Fibroblast of skin of left biceps (primary cell): ENCODE data around the gene GAB4.
"Not testable (repeated sequence)": the region's sequence is repeated elsewhere in the genome, so short reads cannot be mapped to it uniquely, and the experiment has no call there.

Experiments used
- DNase-seq, 2 experiments: peaks; one replicate each; pipeline ENCODE4 v3.0.0-alpha.2; 2013; ENCODE audit warnings: low read depth in 2 of 2

The GAB4 gene, protein sequence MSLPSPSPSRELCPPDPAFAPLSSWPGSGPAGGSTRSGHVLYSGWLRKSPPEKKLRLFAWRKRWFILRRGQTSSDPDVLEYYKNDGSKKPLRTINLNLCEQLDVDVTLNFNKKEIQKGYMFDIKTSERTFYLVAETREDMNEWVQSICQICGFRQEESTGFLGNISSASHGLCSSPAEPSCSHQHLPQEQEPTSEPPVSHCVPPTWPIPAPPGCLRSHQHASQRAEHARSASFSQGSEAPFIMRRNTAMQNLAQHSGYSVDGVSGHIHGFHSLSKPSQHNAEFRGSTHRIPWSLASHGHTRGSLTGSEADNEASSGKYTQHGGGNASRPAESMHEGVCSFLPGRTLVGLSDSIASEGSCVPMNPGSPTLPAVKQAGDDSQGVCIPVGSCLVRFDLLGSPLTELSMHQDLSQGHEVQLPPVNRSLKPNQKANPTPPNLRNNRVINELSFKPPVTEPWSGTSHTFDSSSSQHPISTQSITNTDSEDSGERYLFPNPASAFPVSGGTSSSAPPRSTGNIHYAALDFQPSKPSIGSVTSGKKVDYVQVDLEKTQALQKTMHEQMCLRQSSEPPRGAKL

DNA sequence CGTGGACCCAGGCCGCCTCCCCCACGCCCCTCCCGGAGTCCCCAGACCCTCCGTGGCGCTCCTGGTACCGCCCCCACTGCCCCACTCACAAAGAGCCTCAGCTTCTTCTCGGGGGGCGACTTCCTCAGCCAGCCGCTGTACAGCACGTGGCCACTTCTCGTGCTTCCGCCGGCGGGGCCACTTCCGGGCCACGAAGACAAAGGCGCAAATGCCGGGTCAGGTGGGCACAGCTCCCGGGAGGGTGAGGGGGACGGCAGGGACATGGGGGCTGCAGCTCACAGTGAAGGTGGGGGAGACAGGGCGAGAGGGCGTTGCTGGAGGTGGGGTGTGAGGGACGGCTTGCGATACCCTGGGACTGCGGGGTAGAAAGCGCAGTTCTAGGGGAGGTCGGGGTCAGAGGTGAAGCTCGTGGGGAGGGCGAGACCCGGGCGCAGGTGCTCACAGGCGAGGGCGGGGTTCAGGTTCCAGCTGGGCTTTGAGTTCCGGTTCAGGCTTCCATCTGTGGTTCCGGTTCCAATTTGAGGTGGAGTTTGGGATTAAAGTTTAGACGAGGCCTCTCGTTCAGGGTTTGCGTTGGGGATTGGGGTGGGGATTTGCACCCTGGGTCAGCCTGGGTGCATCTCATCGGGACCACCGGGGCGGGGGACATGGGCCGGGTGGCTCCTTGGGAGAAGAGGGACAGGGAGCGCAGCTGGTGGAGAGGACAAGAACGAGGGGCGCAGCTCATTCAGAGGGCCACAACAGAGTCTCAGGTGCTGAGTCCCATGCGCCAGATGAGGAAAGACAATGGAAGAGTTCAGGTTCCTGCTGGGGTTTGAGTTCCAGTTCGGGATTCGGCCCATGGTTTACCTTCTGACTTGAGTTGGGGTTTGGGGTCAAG is at the start of gene GAB4:
GAB4 (minus strand) TSS at position 371 of the 880 bp plus-strand sequence; CDS start at position 263, 108 bp downstream.
- DNase-seq, result no peak

DNA sequence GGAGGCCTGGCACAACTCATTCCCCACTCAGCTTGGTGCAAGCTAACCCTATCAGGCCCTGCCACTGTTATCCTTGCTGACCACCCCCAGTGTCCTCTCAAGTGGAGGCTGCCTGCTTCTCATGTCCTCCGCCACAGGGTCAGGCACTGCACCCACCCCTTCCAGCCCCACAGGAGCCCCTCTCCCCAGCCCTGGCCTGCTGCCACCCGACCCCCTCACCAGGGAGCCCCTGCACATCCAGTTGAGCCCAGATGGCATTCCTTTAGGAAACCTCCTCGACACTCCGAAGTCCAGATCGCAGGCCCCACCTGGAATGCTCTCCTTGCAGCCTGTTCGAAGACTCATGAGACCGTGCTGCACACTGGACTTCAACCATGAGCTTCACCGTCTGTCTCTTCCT is 48.8 kb upstream of the GAB4 start:
- no peak for DNase-seq

DNA sequence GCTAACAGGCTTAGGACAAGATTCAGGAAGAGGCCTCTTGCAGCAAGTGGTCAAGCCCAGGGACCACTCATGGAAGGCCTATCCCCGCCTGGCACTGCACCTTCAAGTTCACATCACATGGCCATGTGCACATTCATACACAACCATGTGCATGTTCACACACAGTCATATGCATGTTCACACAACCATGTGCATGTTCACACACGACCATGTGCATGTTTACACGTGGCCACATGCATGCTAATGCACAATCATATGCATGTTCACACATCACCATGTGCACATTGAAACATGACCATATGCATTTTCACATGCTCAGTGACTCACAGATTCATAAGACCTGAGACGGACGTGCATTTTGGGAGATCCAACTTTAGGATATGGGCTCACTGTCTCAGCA is 48.0 kb upstream of the GAB4 start:
- DNase-seq, result no peak

DNA sequence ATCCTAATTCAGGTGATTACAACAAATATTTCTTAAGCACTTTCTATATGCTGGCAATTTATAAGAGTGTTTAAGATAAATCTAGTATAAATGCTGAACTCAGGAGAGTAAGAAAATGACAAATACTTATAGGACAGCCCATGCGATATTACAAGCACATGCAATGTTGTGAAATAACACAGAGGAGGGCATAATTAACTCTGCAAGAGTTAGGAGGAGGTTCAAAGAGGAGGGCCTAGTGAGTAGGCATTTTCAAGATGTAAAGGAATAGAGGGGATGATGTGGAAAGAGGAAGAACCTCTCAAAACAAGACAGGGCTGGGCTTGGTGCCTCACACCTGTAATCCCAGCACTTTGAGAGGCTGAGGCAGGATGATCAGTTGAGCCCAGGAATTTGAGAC is 39.6 kb upstream of the GAB4 start:
- DNase-seq, result no peak

DNA sequence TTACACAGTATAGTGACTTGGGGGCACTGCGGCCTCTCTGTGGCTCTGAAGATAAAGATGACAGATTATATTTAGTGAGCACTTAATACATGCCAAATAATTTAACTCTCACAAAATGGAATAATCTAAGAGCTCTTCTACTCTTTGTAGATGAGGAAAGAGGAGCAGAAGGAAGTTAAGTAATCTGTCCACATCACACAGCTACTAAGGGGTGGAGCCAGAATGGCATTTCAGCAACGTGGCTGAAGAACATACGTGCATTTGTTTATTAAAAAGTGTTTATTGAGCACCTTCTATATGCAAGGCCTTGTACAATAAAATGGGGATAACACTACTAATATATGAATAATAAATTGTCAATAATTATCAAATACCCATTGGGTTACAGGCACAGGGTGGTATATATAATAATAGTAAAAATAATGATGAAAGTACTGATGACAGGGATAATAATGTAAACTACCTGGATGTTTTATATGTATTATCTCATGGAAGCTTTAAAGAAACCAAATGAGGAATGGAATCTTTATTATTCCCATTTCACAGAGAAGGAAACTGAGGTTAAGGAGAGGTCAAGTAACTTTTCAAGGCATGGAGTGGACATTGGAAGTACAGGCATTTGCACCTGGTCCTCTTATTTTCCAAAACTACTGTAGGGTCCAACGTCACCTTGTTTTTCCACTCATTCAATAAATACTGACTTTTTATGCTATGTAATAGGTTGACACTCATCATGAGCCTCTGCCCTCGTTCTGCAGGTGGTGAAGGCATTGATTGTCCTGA is 38.7 kb upstream of the GAB4 start:
- DNase-seq, result no peak

DNA sequence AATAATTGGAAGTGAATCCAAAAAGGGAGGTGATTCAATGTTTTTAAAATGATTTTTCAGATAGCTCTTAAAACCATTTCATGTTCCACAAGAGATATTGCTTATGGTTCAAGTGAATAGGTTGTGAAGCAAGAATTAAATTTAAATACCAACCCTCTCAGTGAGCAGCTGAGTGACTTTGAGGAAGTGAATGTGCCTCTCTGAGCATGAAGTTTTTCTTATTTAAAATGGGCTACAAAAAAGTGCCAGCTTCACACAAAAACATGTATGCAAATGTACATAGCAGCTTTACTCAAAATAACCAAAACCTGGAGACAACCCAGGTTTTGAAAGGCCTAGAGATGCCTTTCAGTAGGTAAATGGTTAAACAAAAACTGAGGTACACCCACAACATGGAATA is 35.5 kb upstream of the GAB4 start:
- DNase-seq, result no peak

DNA sequence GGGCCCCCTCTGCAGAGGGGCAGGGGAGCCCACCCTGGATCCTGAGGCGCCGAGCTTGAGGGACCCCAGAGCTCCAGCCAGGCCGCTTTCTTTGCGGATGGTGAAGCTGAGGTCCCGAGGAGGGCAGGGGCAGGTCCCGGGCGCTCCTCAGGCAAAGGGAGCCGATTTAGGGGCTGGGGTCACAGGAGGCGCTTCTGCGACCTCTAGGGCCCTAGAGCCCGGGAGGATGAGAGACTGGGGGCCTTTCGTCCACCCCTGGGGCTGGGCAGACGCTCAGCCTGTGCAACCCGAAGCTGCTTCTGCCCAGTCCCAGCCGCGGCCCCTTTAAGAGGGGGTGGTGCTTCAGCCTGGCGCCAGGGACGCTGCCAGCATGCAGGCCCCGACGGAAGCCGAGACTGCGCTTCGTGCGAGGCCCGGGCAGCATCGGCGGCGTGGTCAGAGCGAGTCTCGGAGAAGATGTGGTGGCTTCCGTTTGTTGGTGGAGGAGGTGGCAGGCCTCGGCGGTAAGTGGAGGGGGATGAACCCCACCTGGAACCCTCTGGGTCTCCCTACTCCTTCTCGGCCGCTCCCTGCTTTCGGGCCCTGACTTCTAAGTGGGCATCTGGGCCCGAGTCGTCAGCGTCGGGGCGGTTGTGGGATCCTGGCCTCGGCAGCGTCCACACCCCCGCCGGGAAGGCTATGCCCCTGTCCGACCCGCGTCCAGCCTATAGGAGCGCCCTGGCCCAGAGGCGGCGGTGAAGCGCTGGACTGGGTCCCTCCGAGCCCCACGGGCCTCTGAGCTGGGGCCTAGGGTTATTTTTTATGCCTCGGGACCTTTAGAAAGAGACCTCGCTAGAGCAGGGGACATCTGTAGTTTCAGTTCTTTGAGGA is 29.1 kb upstream of the GAB4 start:
- peak in 1 of 2 experiments; percentile 0 for DNase-seq

DNA sequence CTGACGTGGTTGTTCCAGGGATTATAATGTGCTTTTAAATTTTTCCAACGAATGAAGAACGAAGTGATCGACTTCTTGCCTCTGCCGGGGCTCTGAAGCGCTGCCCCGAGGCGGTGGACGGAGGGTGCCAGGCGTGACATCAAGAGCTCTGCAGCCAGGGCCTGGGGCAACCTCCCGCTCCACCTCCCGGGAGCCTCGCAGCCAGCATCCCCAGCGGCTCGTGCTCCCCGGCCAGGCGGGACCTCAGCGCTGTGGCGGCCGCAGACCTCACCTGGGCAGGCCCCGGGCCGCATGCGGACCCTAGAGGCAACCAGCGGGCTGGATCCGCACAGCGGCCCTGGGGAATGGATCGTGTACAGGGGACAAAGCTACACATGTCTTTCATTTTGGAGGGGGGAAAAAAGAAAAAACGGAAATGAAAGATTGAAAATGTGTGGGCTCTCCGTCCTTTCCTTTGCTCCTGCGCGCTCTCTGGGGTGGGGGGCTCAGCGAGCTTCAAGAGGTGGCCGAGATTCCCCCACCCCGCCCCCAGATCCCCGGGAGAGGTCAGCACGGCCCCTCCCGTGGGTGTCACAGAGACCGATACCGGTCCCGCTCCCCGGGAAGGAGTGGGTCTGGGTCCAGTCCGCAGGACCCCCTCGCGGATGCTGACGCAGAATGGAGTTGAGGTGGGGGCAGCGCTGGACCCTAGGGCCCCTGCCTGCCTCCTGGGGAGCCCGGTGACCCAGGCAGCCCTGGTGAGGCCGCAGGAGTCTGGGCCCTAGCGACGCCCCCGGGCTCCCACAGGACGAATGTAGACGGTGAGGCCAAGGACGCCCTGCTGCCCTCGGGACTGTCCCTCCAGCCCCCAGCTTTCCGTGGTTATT is 28.2 kb upstream of the GAB4 start:
- not testable (repeated sequence) for DNase-seq

DNA sequence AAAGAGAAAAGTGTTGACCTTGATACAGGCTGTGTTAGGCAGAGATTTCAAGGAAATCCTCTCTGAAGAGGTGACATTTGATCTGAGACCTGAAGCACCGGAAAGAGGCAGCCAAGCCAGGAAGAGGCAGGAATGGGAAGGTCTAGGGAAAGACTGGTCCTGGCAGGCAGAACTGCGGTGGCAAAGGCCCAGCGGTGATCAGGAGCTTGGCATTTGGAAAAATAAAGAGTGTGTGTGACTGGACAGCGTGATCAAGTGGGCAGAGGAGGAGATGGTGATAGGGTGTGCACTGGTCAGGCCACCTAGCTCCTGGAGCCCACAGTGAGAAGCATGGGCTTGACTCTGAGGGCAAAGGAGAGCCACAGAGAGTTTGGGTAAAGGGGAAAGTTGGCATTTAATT is 27.2 kb upstream of the GAB4 start:
- DNase-seq, result no peak

DNA sequence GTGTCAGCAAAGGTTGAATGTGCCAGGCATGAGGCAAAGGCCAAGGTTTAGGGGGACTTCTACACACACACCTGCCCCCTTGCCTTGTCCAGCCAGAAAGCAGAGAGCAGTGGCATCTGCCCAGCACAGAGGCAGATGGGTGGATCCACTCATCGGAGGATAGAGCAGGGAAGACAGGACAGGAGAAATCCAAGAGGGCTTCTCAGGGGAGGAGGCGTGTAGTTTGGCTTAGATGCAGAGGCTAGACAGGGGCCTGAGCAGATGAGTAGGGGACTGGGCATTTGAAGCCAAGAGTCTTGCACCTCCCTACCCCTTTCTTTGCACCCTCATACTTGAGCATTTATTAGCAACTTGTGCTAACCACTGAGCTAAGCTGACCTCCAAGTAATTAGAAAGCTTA is 26.5 kb upstream of the GAB4 start:
- not testable (repeated sequence) for DNase-seq

DNA sequence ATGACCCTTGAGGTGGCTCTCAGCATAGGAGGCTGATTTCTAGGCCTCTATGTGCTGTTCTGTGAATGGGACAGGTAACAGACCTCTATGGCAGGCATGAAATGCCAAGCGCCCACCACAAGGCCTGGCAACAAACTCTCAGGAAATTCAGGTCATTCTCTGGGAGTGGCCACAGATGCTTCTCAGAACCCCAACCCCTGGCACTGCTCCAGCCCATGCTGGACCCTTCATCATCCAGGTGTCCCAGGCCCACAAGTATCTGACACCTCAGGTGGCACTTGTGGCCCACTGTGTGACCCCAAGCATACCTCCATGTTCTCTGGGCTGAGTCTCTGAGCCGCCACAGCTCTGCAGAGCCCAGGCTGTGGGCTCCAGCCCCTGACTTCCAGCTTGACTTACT is 24.3 kb upstream of the GAB4 start:
- DNase-seq, result not testable (repeated sequence)

DNA sequence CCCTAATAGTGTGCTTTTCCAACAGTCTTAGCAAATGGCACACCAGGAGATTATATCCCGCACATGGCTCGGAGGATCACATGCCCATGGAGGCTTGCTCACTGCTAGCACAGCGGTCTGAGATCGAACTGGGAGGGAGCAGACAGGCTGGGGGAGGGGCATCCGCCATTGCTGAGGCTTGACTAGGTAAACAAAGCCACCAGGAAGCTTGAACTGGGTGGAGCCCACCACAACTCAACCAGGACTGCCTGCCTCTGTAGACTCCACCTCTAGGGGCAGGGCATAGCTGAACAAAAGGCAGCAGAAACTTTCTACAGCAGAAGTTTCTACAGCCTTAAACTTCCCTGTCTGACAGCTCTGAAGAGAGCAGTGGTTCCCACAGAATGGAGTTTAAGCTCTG is 16.4 kb upstream of the GAB4 start:
- not testable (repeated sequence) for DNase-seq

DNA sequence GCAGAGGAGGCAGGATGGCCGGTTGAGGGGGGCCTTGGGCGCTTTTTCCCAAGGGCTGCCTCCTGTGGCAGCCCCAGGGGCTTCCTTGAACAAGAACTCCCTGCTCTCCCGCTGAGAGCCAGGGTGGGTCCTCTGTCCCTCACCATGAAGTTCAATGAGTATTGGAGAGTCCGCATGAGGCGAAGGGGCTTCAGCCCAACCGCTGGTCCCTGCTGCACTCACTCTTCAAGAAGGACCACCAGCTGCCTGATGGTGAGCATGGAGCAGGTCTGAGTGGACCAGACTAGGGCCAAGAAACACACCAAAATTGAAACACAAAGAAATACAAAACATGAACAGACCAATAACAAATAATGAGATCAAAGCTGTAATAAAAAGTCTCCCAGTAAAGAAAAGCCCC is 7.5 kb upstream of the GAB4 start:
- not testable (repeated sequence) for DNase-seq

DNA sequence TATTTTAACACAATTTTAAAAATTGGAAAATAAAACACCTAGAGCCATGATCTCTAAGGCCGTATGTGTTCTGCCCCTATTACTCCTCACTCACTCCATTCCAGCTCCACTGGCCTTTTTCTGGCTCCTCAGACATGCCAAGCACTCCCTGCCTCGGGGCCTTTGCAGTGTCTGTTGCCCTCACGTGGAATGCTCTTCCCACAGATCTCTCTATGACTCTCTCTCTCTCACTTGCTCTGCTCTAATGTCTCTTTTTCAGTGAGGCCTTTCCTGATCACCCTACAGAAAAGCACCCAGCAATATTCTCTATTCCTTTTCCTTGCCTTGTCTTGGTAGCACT is 6.0 kb upstream of the GAB4 start:
- not testable (repeated sequence) for DNase-seq

DNA sequence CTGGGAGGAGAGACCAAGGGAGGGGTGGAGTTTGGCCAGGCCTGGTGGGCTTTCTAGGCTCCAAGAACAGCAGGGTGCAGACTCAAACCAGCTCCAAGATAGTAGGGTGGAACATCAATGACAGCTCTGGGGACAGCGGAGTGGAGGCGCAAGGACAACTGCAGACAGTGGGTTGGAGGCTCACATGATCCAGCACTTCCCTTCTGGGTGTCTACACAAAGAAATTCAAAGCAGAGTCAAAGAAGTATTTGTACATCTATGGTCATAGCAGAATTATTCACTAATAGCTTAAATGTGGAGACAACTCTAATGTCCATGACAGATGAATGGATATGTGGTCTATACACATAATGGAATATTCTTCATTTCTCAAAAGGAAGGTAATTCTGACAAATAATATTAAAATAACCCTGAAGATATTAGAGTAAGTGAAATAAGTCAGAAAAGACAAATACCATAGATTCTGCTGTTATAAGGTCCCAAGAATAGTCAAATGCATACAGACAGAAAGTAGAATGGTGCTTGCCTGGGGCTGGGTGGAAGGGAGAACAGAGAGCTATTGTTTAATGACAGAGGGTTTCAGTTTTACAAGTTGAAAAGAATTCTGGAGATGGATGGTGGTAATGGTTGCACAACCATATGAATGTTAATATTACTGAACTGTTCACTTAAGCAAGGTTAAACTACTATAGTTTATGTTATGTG is 5.5 kb upstream of the GAB4 start:
- DNase-seq, result no peak

DNA sequence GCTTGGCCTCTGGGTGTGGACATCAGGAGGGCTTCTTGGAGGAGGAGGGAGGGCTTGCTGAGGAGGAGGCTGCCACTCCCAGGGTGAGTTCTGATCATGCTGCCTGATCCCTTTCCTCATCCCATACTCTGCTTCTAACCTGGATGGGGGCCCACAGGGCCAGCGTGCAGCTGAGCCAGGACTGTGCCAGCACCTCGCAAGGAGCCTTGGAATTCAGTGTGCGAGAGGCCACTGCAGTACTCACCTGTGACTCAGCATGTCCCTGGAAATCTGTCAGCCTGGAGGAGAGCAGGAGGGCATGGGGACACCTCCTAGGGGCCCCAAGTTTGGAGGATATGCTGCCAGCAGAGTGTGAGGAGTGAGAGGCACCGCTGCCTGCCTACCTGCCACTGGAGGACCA is 4.2 kb upstream of the GAB4 start:
- no peak for DNase-seq

DNA sequence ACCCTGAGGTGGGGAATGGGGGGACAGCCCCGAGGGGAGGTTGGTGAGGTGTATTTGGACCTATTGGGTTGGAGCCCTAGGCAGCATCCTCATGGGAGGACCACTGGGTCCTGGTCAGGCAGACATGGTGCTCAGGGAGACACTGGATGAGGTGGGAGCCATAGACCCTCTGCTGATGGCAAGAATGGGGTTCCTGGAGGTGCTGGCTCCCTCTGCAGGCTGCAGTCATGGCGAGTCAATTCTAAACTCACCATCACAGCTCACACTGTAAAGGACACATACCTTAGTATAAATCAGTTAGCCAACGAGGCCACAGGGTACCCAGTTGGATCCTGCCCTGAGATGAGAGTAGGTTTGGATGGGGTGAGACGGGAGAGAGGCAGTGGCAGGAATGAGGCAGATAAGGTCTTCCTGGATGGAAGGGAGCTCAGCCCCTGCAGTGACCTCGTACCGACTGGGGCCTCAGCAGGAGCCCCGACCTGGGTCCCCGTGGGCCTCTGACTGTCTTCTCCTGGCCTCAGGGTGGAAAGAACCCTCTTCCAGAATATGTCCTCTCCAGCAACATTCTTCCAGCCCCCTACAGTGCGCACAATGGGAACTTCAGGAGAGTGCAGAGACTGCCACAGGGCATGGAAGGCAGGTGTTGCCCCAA is 1.7 kb upstream of the GAB4 start:
- DNase-seq, result no peak

DNA sequence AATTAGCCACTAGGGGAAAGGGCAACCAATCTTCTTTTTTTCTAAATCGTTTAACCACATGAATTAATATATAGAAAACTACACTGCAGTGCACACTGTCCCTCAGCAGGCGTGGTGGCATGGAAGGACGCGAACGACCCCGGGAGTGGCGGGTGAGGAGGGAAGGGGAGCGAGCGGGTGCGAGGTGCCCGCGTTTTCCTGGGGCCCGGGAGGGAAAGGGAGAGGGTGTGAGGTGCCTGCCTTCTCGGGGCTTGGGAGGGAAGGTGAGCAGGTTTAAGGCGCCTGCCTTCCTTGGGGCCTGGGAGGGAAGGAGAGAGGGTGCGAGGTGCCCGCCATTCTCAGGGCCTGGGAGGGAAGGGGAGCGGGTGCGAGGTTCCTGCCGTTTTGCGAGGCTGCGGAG is 765 bp downstream of the GAB4 start:
- DNase-seq, result no peak

DNA sequence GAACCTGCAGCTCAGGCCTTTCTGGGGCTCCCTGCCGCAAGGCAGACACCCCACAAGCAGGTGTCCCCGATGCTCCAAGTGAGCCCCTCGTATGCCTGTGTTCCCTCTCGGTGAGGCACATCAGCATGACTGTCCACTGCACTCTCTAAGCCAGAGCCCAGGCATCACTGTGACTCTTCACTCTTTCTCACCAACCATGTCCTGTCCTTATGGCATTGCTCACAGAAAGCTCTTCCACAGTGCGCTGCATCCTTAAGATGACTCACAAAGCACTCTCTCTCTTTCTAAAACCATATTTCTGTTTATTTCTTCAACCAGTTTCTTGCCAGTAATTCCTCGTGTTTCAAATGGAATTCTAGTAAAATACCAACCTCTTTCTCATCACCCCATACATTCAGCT is 18.1 kb downstream of the GAB4 start:
- DNase-seq, result no peak
